CD8-positive, alpha-beta memory T cell (primary cell): ENCODE measurements around the gene DNAI4. TPM values are rescaled to one million over a fixed set of nuclear protein-coding genes. Genes with fewer than 3 reads are reported as not detected.
"Not testable (repeated sequence)": the region's sequence is repeated elsewhere in the genome, so short reads cannot be mapped to it uniquely, and the experiment has no call there.

Source experiments
- CTCF ChIA-PET: fragments of 350-600 bp; sonication (Branson Sonifier 250); formaldehyde crosslinking; loops from one replicate; lab custom pipeline; 2021; ENCODE audit warnings: antibody characterized with exemption; lab: Charles Lee
- POLR2A ChIA-PET: fragments of 350-600 bp; sonication (Branson Sonifier 250); formaldehyde crosslinking; loops from one replicate; lab custom pipeline; 2021; ENCODE audit warnings: antibody characterized with exemption; lab: Charles Lee
- DNase-seq, 5 donors: peaks; one replicate each; pipeline versions ENCODE4 v3.0.0 to v3.0.0-alpha.2; 2020 to 2022; ENCODE audit warnings: mixed read lengths in 1 of 5
- H3K27ac ChIP-seq: one replicate; pipeline ENCODE4 v1.7.0; 2013; ENCODE audit warnings: low read depth, mild to moderate bottlenecking, low read length, moderate library complexity
- H3K27me3 ChIP-seq: 2 replicates; pipeline ENCODE4 v1.7.0; 2013; ENCODE audit warnings: low read length, mild to moderate bottlenecking; ENCODE audit not compliant: insufficient read depth, poor library complexity, severe bottlenecking
- H3K36me3 ChIP-seq: 2 replicates; pipeline ENCODE4 v1.7.0; 2013; ENCODE audit warnings: mild to moderate bottlenecking, low read length, moderate library complexity; ENCODE audit not compliant: insufficient read depth
- H3K4me1 ChIP-seq: 2 replicates; pipeline ENCODE4 v1.7.0; 2013; ENCODE audit warnings: mild to moderate bottlenecking, low read length, moderate library complexity; ENCODE audit not compliant: insufficient read depth
- H3K4me3 ChIP-seq: 2 replicates; pipeline ENCODE4 v1.7.0; 2013; ENCODE audit warnings: mild to moderate bottlenecking, low read length
- H3K9me3 ChIP-seq: 2 replicates; pipeline ENCODE4 v1.7.0; 2013; ENCODE audit warnings: mild to moderate bottlenecking, low read length
- H3K27ac Mint-ChIP-seq, 8 donors: one replicate each; pipeline ENCODE4 v1.8.0; 2020 to 2021; ENCODE audit warnings: mixed read lengths in 8 of 8, mild to moderate bottlenecking in 6 of 8, inconsistent platforms in 3 of 8, moderate library complexity in 3 of 8
- H3K27me3 Mint-ChIP-seq, 2 donors: one replicate each; pipeline ENCODE4 v1.8.0; 2020 to 2021; ENCODE audit warnings: mixed read lengths in 2 of 2, mild to moderate bottlenecking in 1 of 2, moderate library complexity in 1 of 2
- H3K36me3 Mint-ChIP-seq, 3 donors: one replicate each; pipeline ENCODE4 v1.8.0; 2020 to 2021; ENCODE audit warnings: mixed read lengths in 3 of 3, inconsistent platforms in 1 of 3, mild to moderate bottlenecking in 1 of 3
- H3K4me1 Mint-ChIP-seq, 3 donors: one replicate each; pipeline ENCODE4 v1.8.0; 2020 to 2021; ENCODE audit warnings: mixed read lengths in 3 of 3, inconsistent platforms in 1 of 3, mild to moderate bottlenecking in 1 of 3
- H3K4me3 Mint-ChIP-seq, 7 donors: one replicate each; pipeline ENCODE4 v1.8.0; 2020 to 2021; ENCODE audit warnings: mixed read lengths in 7 of 7, mild to moderate bottlenecking in 6 of 7, moderate library complexity in 4 of 7, inconsistent platforms in 2 of 7
- H3K9me3 Mint-ChIP-seq, 5 donors: one replicate each; pipeline ENCODE4 v1.8.0; 2020 to 2022; ENCODE audit warnings: mixed read lengths in 5 of 5, mild to moderate bottlenecking in 3 of 5, moderate library complexity in 2 of 5, inconsistent platforms in 1 of 5
- polyA plus RNA-seq: library from polyadenylated mRNA; unstranded; fragments of 300-500 nt; fragmentation: Illumina TruSeq; gene quantifications from one replicate; pipeline ENCODE4 v1.2.3, GENCODE V29; 2021
- total RNA-seq, 2 experiments: library from RNA; stranded (reverse); gene quantifications; one replicate each; pipeline ENCODE4 v1.2.3, GENCODE V29; 2021

The DNAI4 gene
- total and polyA plus RNA-seq, 3 experiments from 2014 or later = 0.77 to 1.8 (median 0.86) TPM

GRCh38 chr1:66925944-66926343 lies 1.3 kb upstream of the DNAI4 start:
- CTCF ChIA-PET = no interaction called here
- peaks cover 32 to 64% (median 46%) of the 10 kb centered on the region in 3 donors for H3K4me1 Mint-ChIP-seq
- peak overlapping the region; percentile 97 for H3K4me3 ChIP-seq

GRCh38 chr1:66925558-66925910 lies 878 bp upstream of the DNAI4 start:
- H3K4me3 Mint-ChIP-seq = peak overlapping the region; percentile 95 to 100 (median 97)
- Histone ChIP-seq H3K4me1 (peaks cover 42% of the 10 kb centered on the region), H3K4me3 (peak overlapping the region; percentile 97), H3K9me3 (no peaks in the 10 kb centered on the region), H3K36me3 (no peaks in the 10 kb centered on the region), H3K27ac (peak overlapping the region; percentile 99), H3K27me3 (no peaks in the 10 kb centered on the region)
- peak overlapping the region; percentile 97 to 100 (median 98) for H3K27ac Mint-ChIP-seq
- H3K36me3 Mint-ChIP-seq = peaks cover 0 to 17% (median 0%) of the 10 kb centered on the region in 3 donors
- POLR2A ChIA-PET = interaction anchor here (0.6 to 1.5 kb wide), 4 partner anchors 10 to 504 kb away, joined by 3 to 9 read pairs (median 4); partner anchors contain the start of gene SERBP1
- H3K4me1 Mint-ChIP-seq = peaks cover 32 to 64% (median 46%) of the 10 kb centered on the region in 3 donors
- H3K27me3 Mint-ChIP-seq = peaks cover 0 to 9% of the 10 kb centered on the region in 2 donors
- CTCF ChIA-PET = interaction anchor here (0.9 kb wide), 1 partner anchor 160 kb away, joined by 3 read pairs; no protein-coding TSS in a partner anchor
- no peak for DNase-seq
- no peaks in the 10 kb centered on the region for H3K9me3 Mint-ChIP-seq

More at GRCh38 chr1:66925944-66926343, 1.3 kb upstream of the DNAI4 start:
- Mint-ChIP-seq H3K9me3 (no peaks in the 10 kb centered on the region), H3K4me3 (peak overlapping the region; percentile 95 to 100 (median 97)), H3K27me3 (peaks cover 0 to 9% of the 10 kb centered on the region in 2 donors), H3K27ac (peak overlapping the region; percentile 81 to 100 (median 98)), H3K36me3 (peaks cover 0 to 21% (median 0%) of the 10 kb centered on the region in 3 donors)
- no peak for DNase-seq
- Histone ChIP-seq H3K4me1 (peaks cover 42% of the 10 kb centered on the region), H3K27me3 (no peaks in the 10 kb centered on the region), H3K9me3 (no peaks in the 10 kb centered on the region), H3K36me3 (no peaks in the 10 kb centered on the region), H3K27ac (peak overlapping the region; percentile 99)
- POLR2A ChIA-PET = interaction anchor here (1.5 kb wide), 1 partner anchor 10 kb away, joined by 4 read pairs; no protein-coding TSS in a partner anchor

GRCh38 chr1:66920543-66920942 lies 4.1 kb downstream of the DNAI4 start:
- peaks cover 15% of the 10 kb centered on the region for H3K4me1 ChIP-seq
- ChIA-PET POLR2A (no interaction called here), CTCF (no interaction called here)
- H3K9me3 ChIP-seq = no peaks in the 10 kb centered on the region
- no peak overlapping the region for H3K27ac Mint-ChIP-seq
- H3K36me3 Mint-ChIP-seq = peaks cover 3 to 18% (median 3%) of the 10 kb centered on the region in 3 donors
- H3K4me1 Mint-ChIP-seq = peaks cover 10 to 27% (median 13%) of the 10 kb centered on the region in 3 donors
- peak overlapping the region in 1 of 7 donors; percentile 76 for H3K4me3 Mint-ChIP-seq
- H3K27me3 ChIP-seq = no peaks in the 10 kb centered on the region
- DNase-seq = no peak
- H3K9me3 Mint-ChIP-seq = no peaks in the 10 kb centered on the region
- H3K27ac ChIP-seq = no peak overlapping the region
- peaks cover 0 to 9% of the 10 kb centered on the region in 2 donors for H3K27me3 Mint-ChIP-seq
- no peak overlapping the region for H3K4me3 ChIP-seq
- no peaks in the 10 kb centered on the region for H3K36me3 ChIP-seq

- H3K9me3 Mint-ChIP-seq = no peaks in the 10 kb centered on the region
- no peak overlapping the region for H3K27ac Mint-ChIP-seq
- no peak for DNase-seq
- Histone ChIP-seq H3K4me3 (no peak overlapping the region), H3K36me3 (no peaks in the 10 kb centered on the region), H3K4me1 (peaks cover 13% of the 10 kb centered on the region), H3K27ac (no peak overlapping the region), H3K9me3 (no peaks in the 10 kb centered on the region), H3K27me3 (no peaks in the 10 kb centered on the region)
- H3K4me1 Mint-ChIP-seq = peaks cover 10 to 24% (median 11%) of the 10 kb centered on the region in 3 donors
- ChIA-PET POLR2A (no interaction called here), CTCF (no interaction called here)
- H3K27me3 Mint-ChIP-seq = peaks cover 0 to 3% of the 10 kb centered on the region in 2 donors
- H3K36me3 Mint-ChIP-seq = peaks cover 3 to 11% (median 3%) of the 10 kb centered on the region in 3 donors
- no peak overlapping the region for H3K4me3 Mint-ChIP-seq
Observed at GRCh38 chr1:66919828-66920227, 4.8 kb downstream of the DNAI4 start.

GRCh38 chr1:66919063-66919462 lies 5.6 kb downstream of the DNAI4 start:
- ChIA-PET CTCF (no interaction called here), POLR2A (no interaction called here)
- H3K36me3 ChIP-seq = no peaks in the 10 kb centered on the region

GRCh38 chr1:66917476-66917875 lies 7.2 kb downstream of the DNAI4 start:
- ChIA-PET CTCF (no interaction called here), POLR2A (no interaction called here)
- Mint-ChIP-seq H3K9me3 (no peaks in the 10 kb centered on the region), H3K4me1 (peaks cover 0 to 2% (median 0%) of the 10 kb centered on the region in 3 donors), H3K4me3 (no peak overlapping the region), H3K27ac (no peak overlapping the region), H3K27me3 (peaks cover 0 to 1% of the 10 kb centered on the region in 2 donors), H3K36me3 (peaks cover 3 to 5% (median 4%) of the 10 kb centered on the region in 3 donors)
- Histone ChIP-seq H3K27me3 (no peaks in the 10 kb centered on the region), H3K4me1 (no peaks in the 10 kb centered on the region), H3K4me3 (no peak overlapping the region), H3K36me3 (no peaks in the 10 kb centered on the region), H3K9me3 (no peaks in the 10 kb centered on the region), H3K27ac (no peak overlapping the region)
- no peak for DNase-seq

More at GRCh38 chr1:66919063-66919462, 5.6 kb downstream of the DNAI4 start:
- peaks cover 11% of the 10 kb centered on the region for H3K4me1 ChIP-seq
- no peaks in the 10 kb centered on the region for H3K27me3 ChIP-seq
- Mint-ChIP-seq H3K27ac (no peak overlapping the region), H3K27me3 (no peaks in the 10 kb centered on the region), H3K9me3 (no peaks in the 10 kb centered on the region), H3K4me3 (peak overlapping the region in 1 of 7 donors; percentile 11), H3K4me1 (peaks cover 6 to 18% (median 9%) of the 10 kb centered on the region in 3 donors), H3K36me3 (peaks cover 3 to 5% (median 3%) of the 10 kb centered on the region in 3 donors)
- no peaks in the 10 kb centered on the region for H3K9me3 ChIP-seq
- DNase-seq = no peak
- no peak overlapping the region for H3K4me3 ChIP-seq
- no peak overlapping the region for H3K27ac ChIP-seq

- Histone ChIP-seq H3K27me3 (no peaks in the 10 kb centered on the region), H3K4me1 (no peaks in the 10 kb centered on the region), H3K27ac (no peak overlapping the region), H3K9me3 (no peaks in the 10 kb centered on the region), H3K4me3 (no peak overlapping the region), H3K36me3 (no peaks in the 10 kb centered on the region)
- DNase-seq = no peak
- CTCF ChIA-PET = no interaction called here
- POLR2A ChIA-PET = no interaction called here
- no peaks in the 10 kb centered on the region for H3K9me3 Mint-ChIP-seq
- H3K4me3 Mint-ChIP-seq = no peak overlapping the region
- no peaks in the 10 kb centered on the region for H3K4me1 Mint-ChIP-seq
- H3K36me3 Mint-ChIP-seq = peaks cover 3 to 6% (median 5%) of the 10 kb centered on the region in 3 donors
- no peak overlapping the region for H3K27ac Mint-ChIP-seq
- H3K27me3 Mint-ChIP-seq = peaks cover 0 to 1% of the 10 kb centered on the region in 2 donors
Observed at GRCh38 chr1:66916320-66916719, 8.3 kb downstream of the DNAI4 start.

GRCh38 chr1:66915203-66915602 lies 9.5 kb downstream of the DNAI4 start:
- H3K4me1 ChIP-seq, DNase-seq, H3K27ac ChIP-seq, H3K27me3 ChIP-seq, H3K27ac Mint-ChIP-seq, H3K9me3 ChIP-seq, H3K4me3 ChIP-seq, H3K9me3 Mint-ChIP-seq, H3K36me3 ChIP-seq, H3K36me3 Mint-ChIP-seq, H3K4me1 Mint-ChIP-seq, H3K27me3 Mint-ChIP-seq, H3K4me3 Mint-ChIP-seq, POLR2A ChIA-PET: not testable (repeated sequence)
- CTCF ChIA-PET = interaction anchor here (1.0 to 1.3 kb wide), 2 partner anchors 10 to 15 kb away, joined by 3 read pairs; partner anchors contain the start of genes DNAI4 and MIER1
